Measurements from ENCODE around the gene HDAC8.
"Not testable (repeated sequence)": the region's sequence is repeated elsewhere in the genome, so short reads cannot be mapped to it uniquely, and the experiment has no call there.

Gene HDAC8

DNA sequence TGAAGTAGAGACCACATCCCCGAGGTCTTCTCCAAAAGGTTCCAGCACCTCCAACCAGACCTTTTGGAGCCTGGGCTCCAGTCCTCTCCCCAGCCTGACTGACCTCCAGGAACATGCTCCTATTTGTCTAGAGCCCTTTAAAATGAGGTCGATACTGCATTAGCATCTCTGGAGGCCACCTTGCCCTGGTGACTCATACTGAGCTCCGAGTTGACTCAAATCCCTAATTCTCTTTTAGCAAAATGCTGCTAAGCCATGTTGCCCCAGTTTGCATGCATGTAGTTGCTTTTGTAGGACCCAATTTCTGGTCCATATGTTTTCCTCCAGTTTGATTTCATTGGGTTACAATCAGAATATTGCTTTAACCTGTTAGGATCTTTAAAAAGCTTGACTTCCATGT is 223.5 kb downstream of the HDAC8 start:
- H3K36me3 ChIP-seq (ENCODE audit: control insufficient read depth in 5 of 5, insufficient read depth in 5 of 5, low read length in 5 of 5): peaks cover 0 to 16% (median 0%) of the 10 kb centered on the region in 5 donors
- H3K27ac ChIP-seq (ENCODE audit: low read depth, low read length): no peak overlapping the region
- H3K27me3 ChIP-seq (ENCODE audit: control insufficient read depth in 5 of 5, insufficient read depth in 4 of 5, low read length in 5 of 5): peaks cover 0 to 19% (median 9%) of the 10 kb centered on the region in 5 donors
- no peak overlapping the region for H3K9ac ChIP-seq (ENCODE audit: low read length in 5 of 5)
- no peak overlapping the region for H3K4me3 ChIP-seq (ENCODE audit: low read depth in 1 of 5, low read length in 5 of 5)
- peaks cover 0 to 15% (median 7%) of the 10 kb centered on the region in 5 donors for H3K4me1 ChIP-seq (ENCODE audit: control insufficient read depth in 5 of 5, insufficient read depth in 5 of 5, low read length in 5 of 5)
- no peaks in the 10 kb centered on the region for H3K9me3 ChIP-seq (ENCODE audit: control insufficient read depth in 5 of 5, low read length in 5 of 5)

DNA sequence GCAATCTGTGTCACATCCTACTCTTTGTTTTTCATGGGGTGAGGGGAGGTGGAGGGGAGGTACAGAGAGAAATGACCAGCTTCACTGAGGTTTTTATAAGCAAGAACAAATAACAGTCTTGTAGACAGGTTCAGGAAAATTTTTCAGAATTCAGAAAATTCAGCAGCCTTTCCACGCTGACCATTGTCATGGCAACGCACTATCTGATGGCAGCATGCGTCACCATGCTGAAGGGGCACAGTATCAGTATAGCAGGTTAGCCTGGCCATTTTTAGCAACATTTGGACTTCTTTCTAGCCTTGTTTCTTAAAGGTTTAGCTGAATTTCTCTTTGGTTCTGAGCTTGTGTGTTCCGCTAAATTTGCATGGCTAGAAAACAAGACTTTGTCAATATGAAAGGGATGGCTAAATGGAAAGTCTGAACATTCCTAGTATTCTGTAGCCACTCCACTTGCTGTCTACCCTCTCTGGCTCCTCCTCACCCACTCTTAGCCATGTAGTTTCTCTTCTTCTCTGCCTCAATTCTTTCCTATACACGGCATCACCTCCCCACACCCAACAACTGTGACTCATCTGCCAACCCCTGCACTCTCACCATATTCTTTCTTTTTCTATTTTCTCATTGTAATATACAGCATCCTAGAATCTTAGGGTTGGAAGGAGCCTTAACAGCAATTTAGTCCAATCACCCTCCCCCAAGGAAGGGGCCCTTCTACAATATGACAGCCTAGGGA is 224.2 kb downstream of the HDAC8 start:
- H3K36me3 ChIP-seq (ENCODE audit: control insufficient read depth in 5 of 5, insufficient read depth in 5 of 5, low read length in 5 of 5): peaks cover 0 to 16% (median 0%) of the 10 kb centered on the region in 5 donors
- peaks cover 0 to 15% (median 7%) of the 10 kb centered on the region in 5 donors for H3K4me1 ChIP-seq (ENCODE audit: control insufficient read depth in 5 of 5, insufficient read depth in 5 of 5, low read length in 5 of 5)
- no peak overlapping the region for H3K4me3 ChIP-seq (ENCODE audit: low read depth in 1 of 5, low read length in 5 of 5)
- H3K27ac ChIP-seq (ENCODE audit: low read depth, low read length): no peak overlapping the region
- no peaks in the 10 kb centered on the region for H3K9me3 ChIP-seq (ENCODE audit: control insufficient read depth in 5 of 5, low read length in 5 of 5)
- peaks cover 0 to 12% (median 6%) of the 10 kb centered on the region in 5 donors for H3K27me3 ChIP-seq (ENCODE audit: control insufficient read depth in 5 of 5, insufficient read depth in 4 of 5, low read length in 5 of 5)
- no peak overlapping the region for H3K9ac ChIP-seq (ENCODE audit: low read length in 5 of 5)

DNA sequence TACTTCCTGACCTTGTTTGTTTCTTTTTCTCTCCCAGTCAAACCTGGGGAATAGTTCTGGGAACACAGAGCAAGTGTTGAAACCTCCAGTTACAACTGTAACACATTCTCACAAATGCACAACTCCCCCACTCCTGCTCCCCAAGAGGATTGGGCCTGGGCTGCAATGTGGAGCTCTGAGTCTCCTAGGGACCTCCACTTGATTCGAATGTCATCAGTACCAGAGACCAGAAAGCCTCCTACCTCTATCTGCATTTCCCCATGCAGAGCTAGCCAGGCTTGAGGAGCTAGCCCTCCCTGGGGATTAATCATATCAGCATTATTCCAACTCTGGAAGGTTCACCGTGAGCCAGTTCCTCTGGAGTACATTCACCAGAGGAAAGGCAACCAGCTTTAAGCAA is 225.3 kb downstream of the HDAC8 start:
- Histone ChIP-seq H3K27me3 (ENCODE audit: control insufficient read depth in 5 of 5, insufficient read depth in 4 of 5, low read length in 5 of 5) (peaks cover 0 to 12% (median 6%) of the 10 kb centered on the region in 5 donors), H3K36me3 (ENCODE audit: control insufficient read depth in 5 of 5, insufficient read depth in 5 of 5, low read length in 5 of 5) (peaks cover 0 to 16% (median 0%) of the 10 kb centered on the region in 5 donors), H3K4me1 (ENCODE audit: control insufficient read depth in 5 of 5, insufficient read depth in 5 of 5, low read length in 5 of 5) (peaks cover 0 to 17% (median 8%) of the 10 kb centered on the region in 5 donors), H3K4me3 (ENCODE audit: low read depth in 1 of 5, low read length in 5 of 5) (peak overlapping the region in 1 of 5 donors; percentile 0), H3K27ac (ENCODE audit: low read depth, low read length) (no peak overlapping the region), H3K9ac (ENCODE audit: low read length in 5 of 5) (no peak overlapping the region), H3K9me3 (ENCODE audit: control insufficient read depth in 5 of 5, low read length in 5 of 5) (no peaks in the 10 kb centered on the region)

DNA sequence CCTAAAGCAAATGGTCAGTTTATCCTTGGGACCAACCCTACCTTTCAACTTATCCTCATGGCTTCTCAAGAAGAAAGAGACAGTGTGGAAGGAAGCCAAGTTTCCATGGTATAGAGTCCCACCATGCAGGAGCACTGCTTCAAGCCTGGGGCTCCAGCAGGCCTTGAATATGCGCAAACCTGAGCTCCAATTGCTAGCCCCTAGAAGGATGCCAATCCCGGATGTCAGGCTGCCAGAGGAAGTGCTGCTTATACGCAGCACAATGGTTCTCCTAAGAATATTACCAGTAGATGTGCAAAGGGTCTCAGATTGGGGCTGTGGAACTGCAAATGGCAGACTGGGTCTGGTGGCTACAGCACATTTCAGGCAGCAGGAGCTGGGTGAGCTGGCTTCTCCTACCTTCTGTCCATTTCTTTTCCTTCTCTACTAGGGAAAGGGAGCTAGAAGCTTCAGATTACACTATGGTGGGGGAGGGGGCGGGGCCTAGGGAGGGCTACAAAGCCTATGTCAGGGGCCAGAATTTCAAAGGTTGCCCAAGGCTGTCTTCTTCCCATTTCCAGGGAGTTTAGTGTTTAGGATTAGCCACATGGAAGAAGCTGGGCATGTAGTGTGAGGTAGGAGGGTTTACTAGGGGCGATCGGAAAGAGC is 226.2 kb downstream of the HDAC8 start:
- H3K4me1 ChIP-seq (ENCODE audit: control insufficient read depth in 5 of 5, insufficient read depth in 5 of 5, low read length in 5 of 5): peaks cover 0 to 19% (median 13%) of the 10 kb centered on the region in 5 donors
- no peaks in the 10 kb centered on the region for H3K9me3 ChIP-seq (ENCODE audit: control insufficient read depth in 5 of 5, low read length in 5 of 5)
- peaks cover 0 to 15% (median 9%) of the 10 kb centered on the region in 5 donors for H3K27me3 ChIP-seq (ENCODE audit: control insufficient read depth in 5 of 5, insufficient read depth in 4 of 5, low read length in 5 of 5)
- H3K36me3 ChIP-seq (ENCODE audit: control insufficient read depth in 5 of 5, insufficient read depth in 5 of 5, low read length in 5 of 5): peaks cover 0 to 14% (median 0%) of the 10 kb centered on the region in 5 donors
- H3K27ac ChIP-seq (ENCODE audit: low read depth, low read length): no peak overlapping the region
- no peak overlapping the region for H3K9ac ChIP-seq (ENCODE audit: low read length in 5 of 5)
- H3K4me3 ChIP-seq (ENCODE audit: low read depth in 1 of 5, low read length in 5 of 5): no peak overlapping the region

DNA sequence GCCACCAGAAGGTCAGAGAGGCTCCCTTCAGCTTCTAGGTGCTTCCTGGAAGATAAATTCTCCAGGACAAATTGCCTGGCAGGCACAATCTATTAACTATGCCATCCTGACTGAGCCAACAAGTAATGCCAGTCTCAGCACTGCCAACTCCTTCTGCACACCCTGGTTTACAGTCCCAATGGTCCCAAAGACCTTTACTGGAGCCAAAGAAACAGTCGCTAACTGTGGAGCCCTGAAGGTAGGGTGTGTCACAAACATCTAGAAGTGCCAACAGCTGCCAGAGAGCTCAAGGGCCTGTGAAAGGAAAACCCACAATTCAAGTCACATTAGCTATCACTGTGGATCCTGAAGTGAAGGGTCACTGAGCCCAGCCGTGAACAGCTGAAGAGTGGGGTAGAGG is 232.0 kb downstream of the HDAC8 start:
- Histone ChIP-seq H3K4me1 (ENCODE audit: control insufficient read depth in 5 of 5, insufficient read depth in 5 of 5, low read length in 5 of 5) (peaks cover 0 to 14% (median 4%) of the 10 kb centered on the region in 5 donors), H3K27ac (ENCODE audit: low read depth, low read length) (no peak overlapping the region), H3K36me3 (ENCODE audit: control insufficient read depth in 5 of 5, insufficient read depth in 5 of 5, low read length in 5 of 5) (no peaks in the 10 kb centered on the region), H3K9ac (ENCODE audit: low read length in 5 of 5) (no peak overlapping the region), H3K4me3 (ENCODE audit: low read depth in 1 of 5, low read length in 5 of 5) (no peak overlapping the region), H3K9me3 (ENCODE audit: control insufficient read depth in 5 of 5, low read length in 5 of 5) (no peaks in the 10 kb centered on the region), H3K27me3 (ENCODE audit: control insufficient read depth in 5 of 5, insufficient read depth in 4 of 5, low read length in 5 of 5) (peaks cover 0 to 12% (median 9%) of the 10 kb centered on the region in 5 donors)

DNA sequence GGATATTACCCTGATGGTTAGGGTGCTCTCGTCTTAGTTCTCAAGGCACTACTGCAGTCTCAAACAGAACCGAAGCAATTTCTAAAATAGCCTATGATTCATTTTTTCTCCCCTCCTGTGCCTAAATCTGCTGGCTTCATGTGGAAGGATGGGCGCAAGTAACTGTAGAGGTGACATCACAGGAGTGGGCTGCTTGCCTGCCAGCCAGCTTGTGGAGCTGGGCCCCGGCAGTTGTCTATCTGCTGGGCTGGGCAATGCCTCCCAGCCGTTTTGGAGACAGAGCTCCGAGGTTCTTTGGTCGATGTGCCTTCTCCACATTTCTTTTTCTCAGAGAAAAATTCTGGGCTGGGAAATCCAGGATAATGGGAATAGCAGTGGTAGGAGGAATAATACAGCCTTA is 232.6 kb downstream of the HDAC8 start:
- H3K4me3 ChIP-seq (ENCODE audit: low read depth in 1 of 5, low read length in 5 of 5): no peak overlapping the region
- peaks cover 0 to 14% (median 4%) of the 10 kb centered on the region in 5 donors for H3K4me1 ChIP-seq (ENCODE audit: control insufficient read depth in 5 of 5, insufficient read depth in 5 of 5, low read length in 5 of 5)
- no peaks in the 10 kb centered on the region for H3K36me3 ChIP-seq (ENCODE audit: control insufficient read depth in 5 of 5, insufficient read depth in 5 of 5, low read length in 5 of 5)
- no peaks in the 10 kb centered on the region for H3K9me3 ChIP-seq (ENCODE audit: control insufficient read depth in 5 of 5, low read length in 5 of 5)
- H3K27ac ChIP-seq (ENCODE audit: low read depth, low read length): no peak overlapping the region
- H3K27me3 ChIP-seq (ENCODE audit: control insufficient read depth in 5 of 5, insufficient read depth in 4 of 5, low read length in 5 of 5): peaks cover 0 to 12% (median 9%) of the 10 kb centered on the region in 5 donors
- no peak overlapping the region for H3K9ac ChIP-seq (ENCODE audit: low read length in 5 of 5)

DNA sequence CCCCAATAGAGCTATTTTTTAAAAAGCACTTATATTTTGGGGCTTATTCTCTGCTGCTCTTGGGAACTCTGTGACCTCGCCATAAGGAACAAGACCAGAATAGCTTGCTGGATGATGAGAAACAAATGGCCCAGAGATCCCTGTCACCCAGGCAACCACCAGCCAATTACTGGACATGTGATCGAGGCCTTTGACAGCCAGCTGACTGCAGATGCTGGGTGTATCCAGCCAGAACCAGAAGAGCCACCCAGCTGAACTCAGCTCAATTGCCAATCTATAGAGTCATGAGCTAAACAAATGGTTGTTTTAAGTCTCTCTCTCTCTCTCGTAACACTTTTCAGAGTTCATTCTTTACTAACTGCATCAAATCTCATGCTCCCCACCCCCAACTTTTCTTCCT is 242.5 kb downstream of the HDAC8 start:
- H3K9me3 ChIP-seq (ENCODE audit: control insufficient read depth in 5 of 5, low read length in 5 of 5): peaks cover 0 to 5% (median 4%) of the 10 kb centered on the region in 5 donors
- no peaks in the 10 kb centered on the region for H3K4me1 ChIP-seq (ENCODE audit: control insufficient read depth in 5 of 5, insufficient read depth in 5 of 5, low read length in 5 of 5)
- H3K4me3 ChIP-seq (ENCODE audit: low read depth in 1 of 5, low read length in 5 of 5): no peak overlapping the region
- peaks cover 0 to 3% (median 0%) of the 10 kb centered on the region in 5 donors for H3K36me3 ChIP-seq (ENCODE audit: control insufficient read depth in 5 of 5, insufficient read depth in 5 of 5, low read length in 5 of 5)
- H3K9ac ChIP-seq (ENCODE audit: low read length in 5 of 5): no peak overlapping the region
- H3K27me3 ChIP-seq (ENCODE audit: control insufficient read depth in 5 of 5, insufficient read depth in 4 of 5, low read length in 5 of 5): peaks cover 0 to 8% (median 0%) of the 10 kb centered on the region in 5 donors
- no peak overlapping the region for H3K27ac ChIP-seq (ENCODE audit: low read depth, low read length)

DNA sequence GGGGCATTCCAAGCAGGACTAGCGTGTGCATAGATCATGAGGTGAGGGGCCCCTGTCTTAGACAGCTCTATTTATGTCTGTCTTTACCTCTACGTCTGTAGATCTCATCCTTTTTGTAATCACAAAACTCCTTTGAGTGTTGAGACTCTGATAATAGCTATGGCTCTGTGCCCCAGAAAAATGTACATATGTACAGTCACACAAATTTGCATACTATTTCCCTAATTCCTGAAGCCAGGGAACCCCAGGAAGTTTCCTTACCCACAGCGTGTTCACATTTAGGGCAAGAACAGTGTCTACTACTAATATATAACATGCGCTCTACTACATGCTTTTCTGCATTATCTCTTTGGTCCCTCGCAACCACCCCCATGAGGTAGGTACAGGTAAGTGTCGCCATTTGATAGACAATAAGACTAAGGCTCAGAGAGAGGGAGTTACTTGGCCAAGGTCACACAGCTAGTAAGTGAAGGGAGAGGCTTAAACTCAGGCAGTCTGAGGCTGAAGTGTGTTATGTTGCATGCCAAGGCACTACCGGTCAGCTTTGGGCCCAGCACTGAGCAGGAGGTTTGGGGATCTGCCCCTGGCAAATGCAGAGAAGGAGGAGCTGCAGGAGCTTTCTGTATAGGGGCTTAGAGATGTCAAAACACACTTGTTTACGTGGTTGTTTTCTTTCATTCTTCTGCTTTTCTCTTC is 245.9 kb downstream of the HDAC8 start:
- peaks cover 0 to 5% (median 4%) of the 10 kb centered on the region in 5 donors for H3K9me3 ChIP-seq (ENCODE audit: control insufficient read depth in 5 of 5, low read length in 5 of 5)
- H3K27ac ChIP-seq (ENCODE audit: low read depth, low read length): no peak overlapping the region
- H3K4me1 ChIP-seq (ENCODE audit: control insufficient read depth in 5 of 5, insufficient read depth in 5 of 5, low read length in 5 of 5): no peaks in the 10 kb centered on the region
- peaks cover 0 to 3% (median 0%) of the 10 kb centered on the region in 5 donors for H3K36me3 ChIP-seq (ENCODE audit: control insufficient read depth in 5 of 5, insufficient read depth in 5 of 5, low read length in 5 of 5)
- no peak overlapping the region for H3K9ac ChIP-seq (ENCODE audit: low read length in 5 of 5)
- peaks cover 0 to 12% (median 0%) of the 10 kb centered on the region in 5 donors for H3K27me3 ChIP-seq (ENCODE audit: control insufficient read depth in 5 of 5, insufficient read depth in 4 of 5, low read length in 5 of 5)
- H3K4me3 ChIP-seq (ENCODE audit: low read depth in 1 of 5, low read length in 5 of 5): no peak overlapping the region

DNA sequence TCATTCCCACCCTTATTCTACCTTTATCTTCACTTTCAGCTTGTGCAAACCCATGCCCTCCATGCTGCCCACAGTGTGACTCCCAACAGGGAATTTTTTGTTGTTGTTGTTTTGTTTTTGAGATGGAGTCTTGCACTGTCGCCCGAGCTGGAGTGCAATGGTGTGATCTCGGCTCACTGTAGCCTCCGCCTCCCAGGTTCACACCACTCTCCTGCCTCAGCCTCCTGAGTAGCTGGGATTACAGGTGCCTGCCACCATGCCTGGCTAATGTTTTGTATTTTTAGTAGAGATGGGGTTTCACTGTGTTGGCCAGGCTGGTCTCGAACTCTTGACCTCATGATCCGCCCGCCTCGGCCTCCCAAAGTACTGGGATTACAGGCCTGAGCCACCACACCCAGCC is 253.0 kb downstream of the HDAC8 start:
- not testable (repeated sequence) for H3K4me1 ChIP-seq (ENCODE audit: control insufficient read depth in 5 of 5, insufficient read depth in 5 of 5, low read length in 5 of 5); H3K4me3 ChIP-seq (ENCODE audit: low read depth in 1 of 5, low read length in 5 of 5); H3K9me3 ChIP-seq (ENCODE audit: control insufficient read depth in 5 of 5, low read length in 5 of 5); H3K36me3 ChIP-seq (ENCODE audit: control insufficient read depth in 5 of 5, insufficient read depth in 5 of 5, low read length in 5 of 5); H3K27ac ChIP-seq (ENCODE audit: low read depth, low read length); H3K9ac ChIP-seq (ENCODE audit: low read length in 5 of 5)
- H3K27me3 ChIP-seq (ENCODE audit: control insufficient read depth in 5 of 5, insufficient read depth in 4 of 5, low read length in 5 of 5): peaks cover 4 to 15% (median 12%) of the 10 kb centered on the region in 5 donors

DNA sequence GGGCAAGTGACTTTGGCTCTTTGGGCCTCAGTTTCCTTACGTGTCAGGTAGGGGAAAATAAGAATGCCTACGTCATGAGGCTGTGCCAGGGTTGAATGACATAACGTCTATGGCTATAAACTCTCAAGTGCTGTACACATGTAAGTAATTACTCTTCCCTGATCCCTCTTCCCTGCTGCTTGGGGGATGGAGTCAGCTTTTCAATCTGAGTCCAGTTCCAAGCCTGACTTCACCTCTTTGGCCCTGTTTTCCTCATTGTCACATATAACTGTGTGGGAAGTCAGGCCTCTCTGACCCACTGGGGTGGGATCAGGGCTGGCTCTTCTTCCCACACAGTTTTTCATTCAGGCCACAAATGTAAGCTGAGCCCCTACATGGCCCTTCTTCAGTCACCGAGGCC is 255.5 kb downstream of the HDAC8 start:
- no peaks in the 10 kb centered on the region for H3K36me3 ChIP-seq (ENCODE audit: control insufficient read depth in 5 of 5, insufficient read depth in 5 of 5, low read length in 5 of 5)
- no peak overlapping the region for H3K27ac ChIP-seq (ENCODE audit: low read depth, low read length)
- no peaks in the 10 kb centered on the region for H3K9me3 ChIP-seq (ENCODE audit: control insufficient read depth in 5 of 5, low read length in 5 of 5)
- H3K4me3 ChIP-seq (ENCODE audit: low read depth in 1 of 5, low read length in 5 of 5): no peak overlapping the region
- H3K27me3 ChIP-seq (ENCODE audit: control insufficient read depth in 5 of 5, insufficient read depth in 4 of 5, low read length in 5 of 5): peaks cover 4 to 27% (median 18%) of the 10 kb centered on the region in 5 donors
- H3K4me1 ChIP-seq (ENCODE audit: control insufficient read depth in 5 of 5, insufficient read depth in 5 of 5, low read length in 5 of 5): peaks cover 0 to 6% (median 0%) of the 10 kb centered on the region in 5 donors
- H3K9ac ChIP-seq (ENCODE audit: low read length in 5 of 5): no peak overlapping the region
